Caco-2 (cell line): ENCODE data around the gene BCL2. TPM values are rescaled to one million over a fixed set of nuclear protein-coding genes. Genes with fewer than 3 reads are reported as not detected.

Experiments
- BruUV-seq: library from RNA; stranded (reverse); fragments of 400-500 nt; replicated peaks from 2 replicates; lab custom pipeline; 2021; lab: Mats Ljungman, UMichigan
- CTCF ChIA-PET: fragments of 300-600 bp; sonication (Branson Sonifier 250); formaldehyde crosslinking; loops from one replicate; lab custom pipeline; 2022; ENCODE audit warnings: antibody characterized with exemption; lab: Charles Lee
- POLR2A ChIA-PET: fragments of 300-600 bp; sonication (Branson Sonifier 250); formaldehyde crosslinking; loops from one replicate; lab custom pipeline; 2022; ENCODE audit warnings: antibody characterized with exemption; lab: Charles Lee
- DNase-seq, 2 experiments: peaks; one replicate each; pipeline versions ENCODE4 v3.0.0 to v3.0.0-alpha.2; 2020 to 2022
- H3K27me3 ChIP-seq: replicated peaks from 2 replicates; pipeline ENCODE4 v1.6.0; 2011; ENCODE audit warnings: low read length; ENCODE audit not compliant: control insufficient read depth, insufficient read depth
- H3K36me3 ChIP-seq: 2 replicates; pipeline ENCODE4 v1.5.1; 2011; ENCODE audit warnings: low read length; ENCODE audit not compliant: control insufficient read depth, insufficient read depth
- H3K4me1 ChIP-seq: fragments of 250-450 bp; sonication (Bioruptor Pico); 2 replicates; pipeline ENCODE4 v1.5.1; 2020; ENCODE audit warnings: mild to moderate bottlenecking
- H3K4me3 ChIP-seq: 2 replicates; pipeline ENCODE4 v1.5.1; 2011; ENCODE audit warnings: low read depth, mild to moderate bottlenecking, control low read depth, low read length
- H3K9me3 ChIP-seq: fragments of 250-450 bp; sonication (Bioruptor Pico); 2 replicates; pipeline ENCODE4 v1.5.1; 2020; ENCODE audit warnings: mild to moderate bottlenecking, moderate library complexity
- H3K27ac Mint-ChIP-seq: one replicate; pipeline ENCODE4 v1.8.0; 2022; ENCODE audit warnings: mixed read lengths; ENCODE audit not compliant: unreplicated experiment
- H3K27me3 Mint-ChIP-seq: one replicate; pipeline ENCODE4 v1.8.0; 2022; ENCODE audit warnings: mixed read lengths; ENCODE audit not compliant: insufficient read depth, unreplicated experiment
- H3K36me3 Mint-ChIP-seq: one replicate; pipeline ENCODE4 v1.8.0; 2022; ENCODE audit warnings: mild to moderate bottlenecking, mixed read lengths; ENCODE audit not compliant: insufficient read depth, unreplicated experiment
- H3K4me1 Mint-ChIP-seq: one replicate; pipeline ENCODE4 v1.8.0; 2022; ENCODE audit warnings: low read depth, mixed read lengths; ENCODE audit not compliant: unreplicated experiment
- H3K4me3 Mint-ChIP-seq: one replicate; pipeline ENCODE4 v1.8.0; 2022; ENCODE audit warnings: mild to moderate bottlenecking, moderate library complexity, mixed read lengths; ENCODE audit not compliant: unreplicated experiment
- H3K9me3 Mint-ChIP-seq: one replicate; pipeline ENCODE4 v1.8.0; 2022; ENCODE audit warnings: mixed read lengths; ENCODE audit not compliant: unreplicated experiment
- intact Hi-C: fragments of 100-400 bp; cut with micrococcal nuclease; formaldehyde crosslinking; loops from one replicate; pipeline ENCODE4 v1.10.0; 2022; ENCODE audit not compliant: unreplicated experiment
- total RNA-seq: library from RNA; stranded (reverse); gene quantifications from 2 replicates; pipeline ENCODE4 v1.2.3, GENCODE V29; 2022
- TF ChIP-seq, protein P1 (sequence below), 2 experiments: fragments of 200-600 bp in 1 of 2; IDR thresholded peaks; 1 replicate in 1 of 2; 2 replicates in 1 of 2; pipeline versions ENCODE4 v1.5.1 to v1.8.0; 2011 to 2022; ENCODE audit warnings: antibody characterized with exemption in 1 of 2, control low read depth in 1 of 2, inconsistent platforms in 1 of 2, low read depth in 1 of 2, low read length in 1 of 2, mild to moderate bottlenecking in 1 of 2, moderate library complexity in 1 of 2; ENCODE audit not compliant: insufficient read depth in 1 of 2, severe bottlenecking in 1 of 2, unreplicated experiment in 1 of 2

The BCL2 gene
- total RNA-seq, 1 experiment from 2014 or later = 6.5 TPM

DNA sequence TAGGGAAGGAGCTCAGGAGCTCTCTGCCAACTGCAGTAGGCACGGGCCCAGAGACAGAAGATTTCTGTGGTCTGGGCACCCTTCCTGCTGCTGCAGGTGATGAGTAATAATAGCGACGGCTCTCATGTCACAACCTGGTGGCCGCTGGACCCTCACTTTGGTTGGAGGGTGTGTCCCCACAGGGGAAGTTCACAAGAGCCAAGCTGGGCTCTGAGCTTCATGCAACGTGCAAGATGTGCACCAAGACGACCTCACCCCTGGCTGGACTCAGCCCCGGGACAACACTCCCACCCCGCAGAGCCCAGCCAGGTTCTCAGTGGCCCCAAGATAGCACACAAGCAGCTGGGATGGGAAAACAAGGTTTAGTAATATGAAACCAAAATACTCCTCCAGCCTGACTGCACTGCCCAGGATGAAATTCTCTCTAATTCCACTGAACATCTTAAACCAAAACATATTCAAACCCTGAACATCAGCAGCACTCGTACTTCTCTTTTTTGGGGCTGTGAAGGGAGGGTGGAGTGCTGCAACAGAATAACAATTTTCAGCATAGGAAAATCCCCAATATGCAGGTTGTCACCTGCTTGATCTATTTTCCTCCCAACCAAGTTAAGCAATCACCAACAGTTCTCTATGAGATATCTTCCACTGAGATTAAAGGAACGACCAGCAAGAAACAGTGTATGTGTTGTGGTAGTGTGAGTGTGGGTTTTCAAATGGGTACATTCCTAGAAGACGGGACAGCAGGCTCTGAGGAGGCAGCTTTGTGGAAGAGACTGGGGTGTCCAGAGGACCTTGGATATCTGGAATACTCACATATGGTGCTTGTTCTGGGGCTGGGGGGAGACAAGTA, 26.5 kb downstream of the BCL2 start:
- CTCF ChIA-PET = no interaction called here
- Histone ChIP-seq H3K36me3 (no peaks in the 10 kb centered on the region), H3K9me3 (no peaks in the 10 kb centered on the region), H3K4me3 (no peak overlapping the region), H3K27me3 (no peaks in the 10 kb centered on the region), H3K4me1 (no peaks in the 10 kb centered on the region)
- intact Hi-C loops = no loop called here
- Mint-ChIP-seq H3K9me3 (no peaks in the 10 kb centered on the region), H3K36me3 (no peaks in the 10 kb centered on the region), H3K4me3 (no peak overlapping the region), H3K27ac (no peak overlapping the region), H3K4me1 (no peaks in the 10 kb centered on the region), H3K27me3 (no peaks in the 10 kb centered on the region)
- BruUV-seq = no TSS peak
- POLR2A ChIA-PET = no interaction called here
- no peak for DNase-seq
- TF ChIP-seq, protein P1, sequence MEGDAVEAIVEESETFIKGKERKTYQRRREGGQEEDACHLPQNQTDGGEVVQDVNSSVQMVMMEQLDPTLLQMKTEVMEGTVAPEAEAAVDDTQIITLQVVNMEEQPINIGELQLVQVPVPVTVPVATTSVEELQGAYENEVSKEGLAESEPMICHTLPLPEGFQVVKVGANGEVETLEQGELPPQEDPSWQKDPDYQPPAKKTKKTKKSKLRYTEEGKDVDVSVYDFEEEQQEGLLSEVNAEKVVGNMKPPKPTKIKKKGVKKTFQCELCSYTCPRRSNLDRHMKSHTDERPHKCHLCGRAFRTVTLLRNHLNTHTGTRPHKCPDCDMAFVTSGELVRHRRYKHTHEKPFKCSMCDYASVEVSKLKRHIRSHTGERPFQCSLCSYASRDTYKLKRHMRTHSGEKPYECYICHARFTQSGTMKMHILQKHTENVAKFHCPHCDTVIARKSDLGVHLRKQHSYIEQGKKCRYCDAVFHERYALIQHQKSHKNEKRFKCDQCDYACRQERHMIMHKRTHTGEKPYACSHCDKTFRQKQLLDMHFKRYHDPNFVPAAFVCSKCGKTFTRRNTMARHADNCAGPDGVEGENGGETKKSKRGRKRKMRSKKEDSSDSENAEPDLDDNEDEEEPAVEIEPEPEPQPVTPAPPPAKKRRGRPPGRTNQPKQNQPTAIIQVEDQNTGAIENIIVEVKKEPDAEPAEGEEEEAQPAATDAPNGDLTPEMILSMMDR (IDR thresholded peaks at IDR 0.05; ENCODE audit: insufficient read depth in 1 of 2, low read depth in 1 of 2, low read length in 1 of 2, severe bottlenecking in 1 of 2, unreplicated experiment in 1 of 2) = no peak

DNA sequence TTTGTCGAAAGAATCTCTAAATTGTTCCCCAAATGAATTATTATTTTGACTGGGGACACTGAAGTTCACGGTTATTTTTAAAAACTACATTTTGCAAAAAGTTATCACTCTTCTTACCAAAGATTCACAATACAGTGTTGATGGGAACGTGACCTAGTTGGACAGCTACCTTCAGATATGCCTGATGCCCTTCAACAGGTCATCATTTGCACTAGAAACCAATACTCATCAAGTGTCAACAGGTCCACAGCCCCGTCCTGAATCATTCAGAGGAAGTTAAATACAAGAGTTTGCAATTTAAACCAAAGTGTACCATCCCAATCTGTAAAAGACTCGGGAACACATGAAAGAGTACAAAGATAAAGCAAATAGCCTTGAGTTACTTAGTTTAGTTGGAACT, 28.3 kb downstream of the BCL2 start:
- no peaks in the 10 kb centered on the region for H3K9me3 ChIP-seq
- Mint-ChIP-seq H3K4me1 (no peaks in the 10 kb centered on the region), H3K9me3 (no peaks in the 10 kb centered on the region), H3K27me3 (no peaks in the 10 kb centered on the region), H3K27ac (no peak overlapping the region), H3K4me3 (no peak overlapping the region), H3K36me3 (no peaks in the 10 kb centered on the region)
- intact Hi-C loops = no loop called here
- no peak for DNase-seq
- H3K4me1 ChIP-seq = no peaks in the 10 kb centered on the region
- ChIA-PET POLR2A (no interaction called here), CTCF (no interaction called here)
- H3K36me3 ChIP-seq = no peaks in the 10 kb centered on the region
- H3K27me3 ChIP-seq = no peaks in the 10 kb centered on the region
- no peak overlapping the region for H3K4me3 ChIP-seq
- TF ChIP-seq, protein P1 (IDR thresholded peaks at IDR 0.05; ENCODE audit: insufficient read depth in 1 of 2, low read depth in 1 of 2, low read length in 1 of 2, severe bottlenecking in 1 of 2, unreplicated experiment in 1 of 2) = no peak
- BruUV-seq = no TSS peak

DNA sequence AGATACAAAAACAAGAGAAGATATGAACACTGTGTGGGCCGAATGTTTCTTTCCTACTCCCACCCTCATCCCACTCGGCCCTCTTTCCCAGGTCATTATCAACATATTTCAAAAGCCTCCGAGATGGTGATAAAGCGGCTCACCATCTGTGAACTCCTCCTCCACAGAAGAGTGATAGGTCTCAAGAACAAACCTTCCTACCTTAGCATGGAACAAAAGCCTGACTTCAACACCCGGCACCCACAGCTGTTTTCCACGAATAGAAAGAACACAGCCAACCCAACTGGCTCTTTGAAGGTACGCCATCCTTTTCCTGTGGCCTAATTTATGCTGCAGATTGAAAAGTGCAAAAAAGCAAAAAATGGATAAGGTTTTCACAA, 28.8 kb downstream of the BCL2 start:
- H3K27me3 ChIP-seq = no peaks in the 10 kb centered on the region

More for the DNA sequence above, 28.8 kb downstream of the BCL2 start:
- no peak overlapping the region for H3K4me3 Mint-ChIP-seq
- no peaks in the 10 kb centered on the region for H3K9me3 Mint-ChIP-seq
- Histone ChIP-seq H3K36me3 (no peaks in the 10 kb centered on the region), H3K9me3 (no peaks in the 10 kb centered on the region), H3K4me1 (no peaks in the 10 kb centered on the region), H3K4me3 (no peak overlapping the region)
- no peaks in the 10 kb centered on the region for H3K4me1 Mint-ChIP-seq
- ChIA-PET CTCF (no interaction called here), POLR2A (no interaction called here)
- TF ChIP-seq, protein P1 (IDR thresholded peaks at IDR 0.05; ENCODE audit: insufficient read depth in 1 of 2, low read depth in 1 of 2, low read length in 1 of 2, severe bottlenecking in 1 of 2, unreplicated experiment in 1 of 2) = no peak
- H3K27ac Mint-ChIP-seq = no peak overlapping the region
- intact Hi-C loops = no loop called here
- H3K27me3 Mint-ChIP-seq = no peaks in the 10 kb centered on the region
- DNase-seq = no peak
- no TSS peak for BruUV-seq
- no peaks in the 10 kb centered on the region for H3K36me3 Mint-ChIP-seq
